ENCODE measurements around the gene ACAP3. TPM values are rescaled to one million over a fixed set of nuclear protein-coding genes. Genes with fewer than 3 reads are reported as not detected.
A peak's percentile ranks its signal among the peaks of the same experiment; 100 is the strongest.

ACAP3 gene
- total and polyA plus RNA-seq, 4 donors, result 2.7 to 24.8 (median 15.0) TPM

DNA sequence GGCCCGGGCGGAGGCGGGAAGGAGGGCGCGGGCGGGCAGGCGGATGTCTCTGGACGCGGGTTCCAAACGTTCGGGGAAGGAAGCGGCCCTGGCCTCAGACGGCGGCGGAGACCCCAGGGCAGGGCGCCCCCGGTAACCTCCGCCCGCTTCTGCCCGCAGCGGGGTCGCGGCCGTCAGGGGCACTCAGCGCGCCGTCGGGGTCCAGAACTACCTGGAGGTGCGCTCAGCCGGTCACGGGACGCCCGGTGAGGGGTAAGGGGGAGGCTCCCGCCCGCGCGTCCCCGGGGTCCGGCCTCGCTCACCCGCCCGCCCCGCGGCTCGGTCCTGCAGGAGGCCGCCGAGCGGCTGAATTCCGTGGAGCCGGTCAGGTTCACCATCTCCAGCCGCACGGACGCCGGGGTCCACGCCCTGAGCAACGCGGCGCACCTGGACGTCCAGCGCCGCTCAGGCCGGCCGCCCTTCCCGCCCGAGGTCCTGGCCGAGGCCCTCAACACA lies 1.1 kb upstream of the ACAP3 start:
- Histone ChIP-seq H3K27me3 (ENCODE audit: control insufficient read depth in 4 of 4, insufficient read depth in 4 of 4, low read length in 3 of 4) (no peaks in the 10 kb centered on the region), H3K9me3 (ENCODE audit: control insufficient read depth in 4 of 4, low read length in 3 of 4) (no peaks in the 10 kb centered on the region), H3K4me3 (ENCODE audit: low read depth in 1 of 3, low read length in 3 of 3) (peak overlapping the region in 2 of 3 donors; percentile 78 to 86), H3K4me1 (ENCODE audit: control insufficient read depth in 4 of 4, insufficient read depth in 4 of 4, low read length in 3 of 4) (peaks cover 18 to 44% (median 34%) of the 10 kb centered on the region in 4 donors), H3K36me3 (ENCODE audit: control insufficient read depth in 4 of 4, insufficient read depth in 3 of 4, low read depth in 1 of 4, low read length in 3 of 4) (peaks cover 3 to 26% (median 11%) of the 10 kb centered on the region in 4 donors), H3K27ac (ENCODE audit: low read depth in 1 of 2, low read length in 2 of 2) (peak overlapping the region; percentile 82 to 95), H3K9ac (ENCODE audit: low read depth in 1 of 2, low read length in 2 of 2) (peak overlapping the region in 1 of 2 donors; percentile 71)
- under 1% methylated on average over 66 of the region's 66 CpGs for WGBS
- no peak for TF ChIP-seq GABPA (IDR thresholded peaks at IDR 0.05 in 1 of 2, conservative IDR thresholded peaks at IDR 0.05 in 1 of 2)
- TF ChIP-seq JUND (IDR thresholded peaks at IDR 0.05), result no peak
- TF ChIP-seq RAD21 (IDR thresholded peaks at IDR 0.05), result no peak
- no peak for TF ChIP-seq EGR1 (IDR thresholded peaks at IDR 0.05; ENCODE audit: low read depth in 2 of 2)
- no peak for TF ChIP-seq TAF1 (conservative IDR thresholded peaks at IDR 0.05)
- TF ChIP-seq, protein P1, sequence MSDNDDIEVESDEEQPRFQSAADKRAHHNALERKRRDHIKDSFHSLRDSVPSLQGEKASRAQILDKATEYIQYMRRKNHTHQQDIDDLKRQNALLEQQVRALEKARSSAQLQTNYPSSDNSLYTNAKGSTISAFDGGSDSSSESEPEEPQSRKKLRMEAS (IDR thresholded peaks at IDR 0.05), result no peak
- no peak for TF ChIP-seq FOXA1 (IDR thresholded peaks at IDR 0.05)
- no peak for TF ChIP-seq CTCF (IDR thresholded peaks at IDR 0.05; ENCODE audit: low read depth, low read length, missing input control)
- TF ChIP-seq, protein P2, sequence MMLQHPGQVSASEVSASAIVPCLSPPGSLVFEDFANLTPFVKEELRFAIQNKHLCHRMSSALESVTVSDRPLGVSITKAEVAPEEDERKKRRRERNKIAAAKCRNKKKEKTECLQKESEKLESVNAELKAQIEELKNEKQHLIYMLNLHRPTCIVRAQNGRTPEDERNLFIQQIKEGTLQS (IDR thresholded peaks at IDR 0.05), result no peak
- no peak for TF ChIP-seq HNF4A (conservative IDR thresholded peaks at IDR 0.05)
- no peak for TF ChIP-seq YY1 (IDR thresholded peaks at IDR 0.05)
- TF ChIP-seq NR2F2 (IDR thresholded peaks at IDR 0.05), result no peak
- DNase-seq (ENCODE audit: low spot score), result no peak

GRCh38 chr1:1307261-1307922 lies 338 bp downstream of the ACAP3 start:
- Histone ChIP-seq H3K9me3 (ENCODE audit: control insufficient read depth in 4 of 4, low read length in 3 of 4) (no peaks in the 10 kb centered on the region), H3K27ac (ENCODE audit: low read depth in 1 of 2, low read length in 2 of 2) (peak overlapping the region; percentile 57 to 95), H3K36me3 (ENCODE audit: control insufficient read depth in 4 of 4, insufficient read depth in 3 of 4, low read depth in 1 of 4, low read length in 3 of 4) (peaks cover 0 to 13% (median 3%) of the 10 kb centered on the region in 4 donors), H3K9ac (ENCODE audit: low read depth in 1 of 2, low read length in 2 of 2) (no peak overlapping the region), H3K4me1 (ENCODE audit: control insufficient read depth in 4 of 4, insufficient read depth in 4 of 4, low read length in 3 of 4) (peaks cover 18 to 44% (median 34%) of the 10 kb centered on the region in 4 donors), H3K27me3 (ENCODE audit: control insufficient read depth in 4 of 4, insufficient read depth in 4 of 4, low read length in 3 of 4) (no peaks in the 10 kb centered on the region), H3K4me3 (ENCODE audit: low read depth in 1 of 3, low read length in 3 of 3) (peak overlapping the region; percentile 76 to 86 (median 77))
- TF ChIP-seq TAF1 (conservative IDR thresholded peaks at IDR 0.05), result no peak
- TF ChIP-seq, protein P1 (IDR thresholded peaks at IDR 0.05), result no peak
- TF ChIP-seq SP1 (IDR thresholded peaks at IDR 0.05), result no peak
- TF ChIP-seq, protein P2 (IDR thresholded peaks at IDR 0.05), result no peak
- no peak for TF ChIP-seq FOXA2 (IDR thresholded peaks at IDR 0.05)
- TF ChIP-seq RXRA (IDR thresholded peaks at IDR 0.05), result no peak
- no peak for TF ChIP-seq YY1 (IDR thresholded peaks at IDR 0.05)
- TF ChIP-seq, protein P3, sequence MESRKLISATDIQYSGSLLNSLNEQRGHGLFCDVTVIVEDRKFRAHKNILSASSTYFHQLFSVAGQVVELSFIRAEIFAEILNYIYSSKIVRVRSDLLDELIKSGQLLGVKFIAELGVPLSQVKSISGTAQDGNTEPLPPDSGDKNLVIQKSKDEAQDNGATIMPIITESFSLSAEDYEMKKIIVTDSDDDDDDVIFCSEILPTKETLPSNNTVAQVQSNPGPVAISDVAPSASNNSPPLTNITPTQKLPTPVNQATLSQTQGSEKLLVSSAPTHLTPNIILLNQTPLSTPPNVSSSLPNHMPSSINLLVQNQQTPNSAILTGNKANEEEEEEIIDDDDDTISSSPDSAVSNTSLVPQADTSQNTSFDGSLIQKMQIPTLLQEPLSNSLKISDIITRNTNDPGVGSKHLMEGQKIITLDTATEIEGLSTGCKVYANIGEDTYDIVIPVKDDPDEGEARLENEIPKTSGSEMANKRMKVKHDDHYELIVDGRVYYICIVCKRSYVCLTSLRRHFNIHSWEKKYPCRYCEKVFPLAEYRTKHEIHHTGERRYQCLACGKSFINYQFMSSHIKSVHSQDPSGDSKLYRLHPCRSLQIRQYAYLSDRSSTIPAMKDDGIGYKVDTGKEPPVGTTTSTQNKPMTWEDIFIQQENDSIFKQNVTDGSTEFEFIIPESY (IDR thresholded peaks at IDR 0.05), result no peak
- no peak for TF ChIP-seq CTCF (IDR thresholded peaks at IDR 0.05; ENCODE audit: low read depth, low read length, missing input control)
- no peak for TF ChIP-seq NR2F2 (IDR thresholded peaks at IDR 0.05)
- TF ChIP-seq JUND (IDR thresholded peaks at IDR 0.05), result no peak
- TF ChIP-seq FOXA1 (IDR thresholded peaks at IDR 0.05), result no peak
- no peak for TF ChIP-seq HNF4A (conservative IDR thresholded peaks at IDR 0.05)
- no peak for TF ChIP-seq EGR1 (IDR thresholded peaks at IDR 0.05; ENCODE audit: low read depth in 2 of 2)
- no peak for TF ChIP-seq RAD21 (IDR thresholded peaks at IDR 0.05)
- TF ChIP-seq, protein P4, sequence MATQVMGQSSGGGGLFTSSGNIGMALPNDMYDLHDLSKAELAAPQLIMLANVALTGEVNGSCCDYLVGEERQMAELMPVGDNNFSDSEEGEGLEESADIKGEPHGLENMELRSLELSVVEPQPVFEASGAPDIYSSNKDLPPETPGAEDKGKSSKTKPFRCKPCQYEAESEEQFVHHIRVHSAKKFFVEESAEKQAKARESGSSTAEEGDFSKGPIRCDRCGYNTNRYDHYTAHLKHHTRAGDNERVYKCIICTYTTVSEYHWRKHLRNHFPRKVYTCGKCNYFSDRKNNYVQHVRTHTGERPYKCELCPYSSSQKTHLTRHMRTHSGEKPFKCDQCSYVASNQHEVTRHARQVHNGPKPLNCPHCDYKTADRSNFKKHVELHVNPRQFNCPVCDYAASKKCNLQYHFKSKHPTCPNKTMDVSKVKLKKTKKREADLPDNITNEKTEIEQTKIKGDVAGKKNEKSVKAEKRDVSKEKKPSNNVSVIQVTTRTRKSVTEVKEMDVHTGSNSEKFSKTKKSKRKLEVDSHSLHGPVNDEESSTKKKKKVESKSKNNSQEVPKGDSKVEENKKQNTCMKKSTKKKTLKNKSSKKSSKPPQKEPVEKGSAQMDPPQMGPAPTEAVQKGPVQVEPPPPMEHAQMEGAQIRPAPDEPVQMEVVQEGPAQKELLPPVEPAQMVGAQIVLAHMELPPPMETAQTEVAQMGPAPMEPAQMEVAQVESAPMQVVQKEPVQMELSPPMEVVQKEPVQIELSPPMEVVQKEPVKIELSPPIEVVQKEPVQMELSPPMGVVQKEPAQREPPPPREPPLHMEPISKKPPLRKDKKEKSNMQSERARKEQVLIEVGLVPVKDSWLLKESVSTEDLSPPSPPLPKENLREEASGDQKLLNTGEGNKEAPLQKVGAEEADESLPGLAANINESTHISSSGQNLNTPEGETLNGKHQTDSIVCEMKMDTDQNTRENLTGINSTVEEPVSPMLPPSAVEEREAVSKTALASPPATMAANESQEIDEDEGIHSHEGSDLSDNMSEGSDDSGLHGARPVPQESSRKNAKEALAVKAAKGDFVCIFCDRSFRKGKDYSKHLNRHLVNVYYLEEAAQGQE (IDR thresholded peaks at IDR 0.05), result no peak
- TF ChIP-seq GABPA (IDR thresholded peaks at IDR 0.05 in 1 of 2, conservative IDR thresholded peaks at IDR 0.05 in 1 of 2), result no peak
- TF ChIP-seq HNF4G (IDR thresholded peaks at IDR 0.05), result no peak
- no peak for DNase-seq (ENCODE audit: low spot score)
- under 1% methylated on average over 83 of the region's 83 CpGs for WGBS

Data from liver (tissue), 9 donors.